Astrocyte (in vitro differentiated cells and primary cell): ENCODE measurements around the gene PRDM11.

Source experiments
- CTCF ChIP-seq: IDR thresholded peaks from 2 replicates; pipeline ENCODE4 v1.5.1; 2011; ENCODE audit warnings: low read depth, mild to moderate bottlenecking, inconsistent platforms, low read length, moderate library complexity; ENCODE audit not compliant: insufficient read depth
- EZH2 ChIP-seq: IDR thresholded peaks from 2 replicates; pipeline ENCODE4 v1.6.1; 2012; ENCODE audit warnings: mild to moderate bottlenecking, low read length, inconsistent platforms; ENCODE audit not compliant: insufficient read depth

GRCh38 chr11:45270946-45271716 lies 124.7 kb downstream of the PRDM11 start:
- no peak for TF ChIP-seq EZH2
- no peak for TF ChIP-seq CTCF
